ENCODE measurements around the gene COL28A1. TPM values are rescaled to one million over a fixed set of nuclear protein-coding genes. Genes with fewer than 3 reads are reported as not detected.

Gene COL28A1
- total RNA-seq, 4 donors from 2014 or later, result 0.60 to 4.4 (median 4.1) TPM

DNA sequence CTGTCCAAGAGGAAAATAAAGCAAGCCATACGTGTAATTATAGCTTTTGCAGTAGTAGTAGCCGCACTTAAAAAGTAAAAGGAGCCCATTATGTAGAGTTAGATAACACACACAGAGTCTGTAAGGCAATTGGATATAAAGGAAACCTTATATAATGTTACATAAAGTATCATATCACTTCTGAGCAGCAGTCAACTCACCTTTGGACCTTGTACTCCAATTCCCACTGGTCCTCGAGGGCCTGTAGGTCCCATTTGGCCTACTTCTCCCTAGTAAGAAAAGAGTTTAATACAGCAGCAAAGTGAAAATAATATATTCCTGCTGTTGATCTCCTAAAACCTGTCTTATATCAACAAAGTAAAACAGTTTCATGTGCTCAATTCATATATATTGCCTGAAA is 83.6 kb downstream of the COL28A1 start:
- TF ChIP-seq POLR2A (IDR thresholded peaks at IDR 0.05) (no peak), POLR2AphosphoS5 (IDR thresholded peaks at IDR 0.05) (peak in 1 of 3 donors; percentile 11)
- TF ChIP-seq, protein P1, sequence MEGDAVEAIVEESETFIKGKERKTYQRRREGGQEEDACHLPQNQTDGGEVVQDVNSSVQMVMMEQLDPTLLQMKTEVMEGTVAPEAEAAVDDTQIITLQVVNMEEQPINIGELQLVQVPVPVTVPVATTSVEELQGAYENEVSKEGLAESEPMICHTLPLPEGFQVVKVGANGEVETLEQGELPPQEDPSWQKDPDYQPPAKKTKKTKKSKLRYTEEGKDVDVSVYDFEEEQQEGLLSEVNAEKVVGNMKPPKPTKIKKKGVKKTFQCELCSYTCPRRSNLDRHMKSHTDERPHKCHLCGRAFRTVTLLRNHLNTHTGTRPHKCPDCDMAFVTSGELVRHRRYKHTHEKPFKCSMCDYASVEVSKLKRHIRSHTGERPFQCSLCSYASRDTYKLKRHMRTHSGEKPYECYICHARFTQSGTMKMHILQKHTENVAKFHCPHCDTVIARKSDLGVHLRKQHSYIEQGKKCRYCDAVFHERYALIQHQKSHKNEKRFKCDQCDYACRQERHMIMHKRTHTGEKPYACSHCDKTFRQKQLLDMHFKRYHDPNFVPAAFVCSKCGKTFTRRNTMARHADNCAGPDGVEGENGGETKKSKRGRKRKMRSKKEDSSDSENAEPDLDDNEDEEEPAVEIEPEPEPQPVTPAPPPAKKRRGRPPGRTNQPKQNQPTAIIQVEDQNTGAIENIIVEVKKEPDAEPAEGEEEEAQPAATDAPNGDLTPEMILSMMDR (IDR thresholded peaks at IDR 0.05), result no peak
- Histone ChIP-seq H3K9me3 (peaks cover 16 to 21% of the 10 kb centered on the region in 2 donors), H3K4me1 (no peaks in the 10 kb centered on the region), H3K36me3 (no peaks in the 10 kb centered on the region), H3K27ac (no peak overlapping the region), H3K27me3 (no peaks in the 10 kb centered on the region), H3K4me3 (no peak overlapping the region)
- WGBS, 2 donors (ENCODE audit: low coverage in 1 of 2), result 56 to 70% methylated on average over 3 of the region's 3 CpGs
- intact Hi-C loops (cut with DNase I; ENCODE audit: low total_unique reads) (no loop called here), in situ Hi-C loops (cut with MboI; ENCODE audit: low pct_ligation_motif_present in 1 of 4, low pct_unique_long_range_greater_than_20kb in 1 of 4, low sequenced_read_pairs in 3 of 4) (no loop called here)
- DNase-seq, result peak; percentile 10

DNA sequence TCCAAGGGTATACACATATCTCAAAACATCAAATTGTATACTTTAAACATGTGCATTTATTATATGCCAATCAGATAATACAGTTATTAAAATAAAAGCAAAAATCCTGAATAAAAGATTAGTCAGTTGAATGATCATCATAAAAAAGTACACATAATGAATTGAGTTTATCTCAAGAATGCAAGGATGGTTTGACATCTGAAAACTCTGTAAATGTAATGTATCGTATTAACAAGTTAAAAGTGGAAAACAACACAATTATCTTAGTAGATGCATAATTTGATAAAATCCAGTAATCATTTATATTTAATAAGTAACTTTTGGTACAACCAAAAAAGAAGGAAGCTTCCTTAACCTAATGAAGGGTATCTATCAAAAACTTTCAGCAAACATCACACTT is 86.6 kb downstream of the COL28A1 start:
- intact Hi-C loops (cut with DNase I; ENCODE audit: low total_unique reads) (no loop called here), in situ Hi-C loops (cut with MboI; ENCODE audit: low pct_ligation_motif_present in 1 of 4, low pct_unique_long_range_greater_than_20kb in 1 of 4, low sequenced_read_pairs in 3 of 4) (loop anchor here in 1 of 4 donors (25.0 kb wide), 1 partner anchor 763 kb away; no protein-coding TSS in a partner anchor)
- no peak for DNase-seq
- Histone ChIP-seq H3K4me3 (no peak overlapping the region), H3K9me3 (peaks cover 22 to 24% of the 10 kb centered on the region in 2 donors), H3K4me1 (no peaks in the 10 kb centered on the region), H3K36me3 (no peaks in the 10 kb centered on the region), H3K27ac (no peak overlapping the region), H3K27me3 (no peaks in the 10 kb centered on the region)
- TF ChIP-seq, protein P1 (IDR thresholded peaks at IDR 0.05), result no peak
- WGBS, 2 donors (ENCODE audit: low coverage in 1 of 2), result 93 to 100% methylated on average over 1 of the region's 1 CpG

DNA sequence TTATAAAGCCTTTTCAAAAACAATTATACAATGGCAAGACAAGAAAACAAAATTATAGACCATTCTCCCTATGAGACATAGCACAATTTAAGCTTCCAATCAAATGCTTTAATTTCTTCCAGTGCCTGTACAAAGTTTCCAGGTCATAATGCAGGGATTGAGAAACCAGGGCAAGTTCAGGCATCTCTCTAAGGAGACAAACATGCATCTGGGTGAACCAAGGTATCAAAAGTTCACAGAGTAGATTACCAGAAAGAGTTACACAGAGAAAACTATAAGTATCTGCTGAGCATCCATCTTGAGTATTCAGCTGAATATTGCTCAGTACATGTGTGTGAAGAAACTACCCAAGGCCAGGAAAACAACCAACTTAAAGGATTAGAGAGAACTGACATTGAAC is 89.1 kb downstream of the COL28A1 start:
- Histone ChIP-seq H3K27me3 (no peaks in the 10 kb centered on the region), H3K36me3 (no peaks in the 10 kb centered on the region), H3K4me3 (no peak overlapping the region), H3K9me3 (peaks cover 22 to 24% of the 10 kb centered on the region in 2 donors), H3K4me1 (no peaks in the 10 kb centered on the region), H3K27ac (no peak overlapping the region)
- no peak for DNase-seq
- in situ Hi-C loops (cut with MboI; ENCODE audit: low pct_ligation_motif_present in 1 of 4, low pct_unique_long_range_greater_than_20kb in 1 of 4, low sequenced_read_pairs in 3 of 4), result loop anchor here in 1 of 4 donors (25.0 kb wide), 1 partner anchor 766 kb away; no protein-coding TSS in a partner anchor
- intact Hi-C loops (cut with DNase I; ENCODE audit: low total_unique reads), result no loop called here
- TF ChIP-seq, protein P1 (IDR thresholded peaks at IDR 0.05), result no peak
- no peak for TF ChIP-seq POLR2A (IDR thresholded peaks at IDR 0.05)
- TF ChIP-seq POLR2AphosphoS5 (IDR thresholded peaks at IDR 0.05), result no peak
- no peak for TF ChIP-seq EP300 (IDR thresholded peaks at IDR 0.05; ENCODE audit: low read depth)

DNA sequence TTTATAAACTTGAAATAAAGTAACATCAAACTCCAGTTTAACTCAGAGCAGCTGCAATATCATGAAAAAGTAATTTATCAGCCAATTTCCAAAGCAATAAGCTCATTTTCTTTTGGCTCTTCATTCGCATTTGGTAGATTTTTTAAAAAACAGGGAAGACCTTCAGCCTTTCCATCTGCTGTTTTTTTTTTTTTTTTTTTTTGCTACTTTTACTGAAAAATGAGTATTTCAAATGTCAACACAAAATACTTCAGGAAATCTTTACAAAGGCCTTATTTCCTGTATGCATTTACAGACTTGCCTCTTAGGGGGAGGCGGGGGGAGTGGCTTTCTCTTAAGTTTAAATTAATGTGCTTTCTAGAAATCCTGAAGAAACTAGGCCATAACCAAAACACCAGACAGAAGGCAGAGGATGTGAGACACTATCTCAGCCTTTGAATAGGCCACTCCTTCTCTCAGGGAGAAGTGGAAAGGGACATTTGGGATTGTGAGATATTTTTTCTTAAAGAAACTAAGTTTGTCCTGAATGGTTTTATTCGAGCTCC is 91.8 kb downstream of the COL28A1 start:
- no peaks in the 10 kb centered on the region for H3K27me3 ChIP-seq
- peaks cover 11 to 15% of the 10 kb centered on the region in 2 donors for H3K9me3 ChIP-seq
- DNase-seq, result no peak
- H3K27ac ChIP-seq, result no peak overlapping the region
- no peak for TF ChIP-seq POLR2A (IDR thresholded peaks at IDR 0.05)
- no peak for TF ChIP-seq EP300 (IDR thresholded peaks at IDR 0.05; ENCODE audit: low read depth)
- TF ChIP-seq POLR2AphosphoS5 (IDR thresholded peaks at IDR 0.05), result no peak
- TF ChIP-seq, protein P1 (IDR thresholded peaks at IDR 0.05), result no peak
- no peaks in the 10 kb centered on the region for H3K4me1 ChIP-seq
- in situ Hi-C loops (cut with MboI; ENCODE audit: low pct_ligation_motif_present in 1 of 4, low pct_unique_long_range_greater_than_20kb in 1 of 4, low sequenced_read_pairs in 3 of 4), result loop anchor here in 1 of 4 donors (25.0 kb wide), 1 partner anchor 768 kb away; no protein-coding TSS in a partner anchor
- 66 to 82% methylated on average over 3 of the region's 3 CpGs for WGBS, 2 donors (ENCODE audit: low coverage in 1 of 2)
- intact Hi-C loops (cut with DNase I; ENCODE audit: low total_unique reads), result no loop called here
- H3K36me3 ChIP-seq, result no peaks in the 10 kb centered on the region
- H3K4me3 ChIP-seq, result no peak overlapping the region
